PC-3 (cell line): ENCODE measurements around the gene EBLN1. TPM values are rescaled to one million over a fixed set of nuclear protein-coding genes. Genes with fewer than 3 reads are reported as not detected.
A peak's percentile ranks its signal among the peaks of the same experiment; 100 is the strongest.

Source experiments
- ATAC-seq: fragments of 200-7000 bp; cut with Tn5 transposase; 2 replicates; pipeline ENCODE4 v1.9.1; 2020; ENCODE audit warnings: mild to moderate bottlenecking, moderate library complexity
- BruUV-seq: library from RNA; stranded (reverse); fragments of 400-500 nt; replicated peaks from 2 replicates; lab custom pipeline; 2021; lab: Mats Ljungman, UMichigan
- CTCF ChIA-PET: fragments of 300-600 bp; sonication (Branson Sonifier 250); formaldehyde crosslinking; loops from one replicate; lab custom pipeline; 2022; ENCODE audit warnings: antibody characterized with exemption; lab: Charles Lee
- POLR2A ChIA-PET: fragments of 300-600 bp; sonication (Branson Sonifier 250); formaldehyde crosslinking; loops from one replicate; lab custom pipeline; 2022; ENCODE audit warnings: antibody characterized with exemption; ENCODE audit not compliant: unreplicated experiment; lab: Charles Lee
- DNase-seq: peaks from one replicate; pipeline ENCODE4 v3.0.0-alpha.2; 2015
- H2AFZ ChIP-seq: fragments of 300-600 bp; sonication (generic); 2 replicates; pipeline ENCODE4 v1.6.0; 2016; ENCODE audit warnings: antibody characterized with exemption, low read length
- H3F3A ChIP-seq: fragments of 300-600 bp; sonication (generic); one replicate; pipeline ENCODE4 v1.6.0; 2017; ENCODE audit warnings: antibody characterized with exemption, low read length, control low read depth, mild to moderate bottlenecking; ENCODE audit not compliant: unreplicated experiment
- H3K27ac ChIP-seq: fragments of 300-600 bp; sonication (generic); 2 replicates; pipeline ENCODE4 v1.5.1; 2016; ENCODE audit warnings: mild to moderate bottlenecking, low read length
- H3K27me3 ChIP-seq: fragments of 300-600 bp; sonication (generic); 2 replicates; pipeline ENCODE4 v1.6.1; 2016; ENCODE audit warnings: low read length, mixed read lengths
- H3K36me3 ChIP-seq: fragments of 300-600 bp; sonication (generic); 2 replicates; pipeline ENCODE4 v1.6.1; 2016; ENCODE audit warnings: low read depth, mixed run types, low read length, mixed read lengths
- H3K4me1 ChIP-seq: fragments of 300-600 bp; sonication (generic); 2 replicates; pipeline ENCODE4 v1.5.1; 2016; ENCODE audit warnings: low read length; ENCODE audit not compliant: insufficient read depth
- H3K4me2 ChIP-seq: fragments of 300-600 bp; sonication (generic); 2 replicates; pipeline ENCODE4 v1.6.0; 2016; ENCODE audit warnings: low read length
- H3K4me3 ChIP-seq: fragments of 300-600 bp; sonication (generic); 2 replicates; pipeline ENCODE4 v1.5.1; 2016; ENCODE audit warnings: mild to moderate bottlenecking, low read length, mixed read lengths
- H3K79me2 ChIP-seq: fragments of 300-600 bp; sonication (generic); 2 replicates; pipeline ENCODE4 v1.6.1; 2017; ENCODE audit warnings: low read length, mixed read lengths
- H3K9ac ChIP-seq: fragments of 300-600 bp; sonication (generic); 2 replicates; pipeline ENCODE4 v1.6.0; 2016; ENCODE audit warnings: mild to moderate bottlenecking, low read length
- H3K9me2 ChIP-seq: fragments of 300-600 bp; sonication (generic); replicated peaks from 2 replicates; pipeline ENCODE4 v1.6.1; 2016; ENCODE audit warnings: mixed run types, low read length, mixed read lengths
- H3K9me3 ChIP-seq: fragments of 300-600 bp; sonication (generic); 2 replicates; pipeline ENCODE4 v1.6.1; 2016; ENCODE audit warnings: low read length, mixed read lengths
- H4K20me1 ChIP-seq: fragments of 300-600 bp; sonication (generic); 2 replicates; pipeline ENCODE4 v1.6.1; 2016; ENCODE audit warnings: low read length, mixed read lengths
- EZH2 ChIP-seq: fragments of 300-600 bp; sonication (generic); IDR thresholded peaks from one replicate; pipeline ENCODE4 v1.6.1; 2017; ENCODE audit warnings: antibody characterized with exemption, mild to moderate bottlenecking, low read length; ENCODE audit not compliant: unreplicated experiment
- EZH2phosphoT487 ChIP-seq: fragments of 300-600 bp; sonication (generic); IDR thresholded peaks from 2 replicates; pipeline ENCODE4 v1.6.1; 2018; ENCODE audit warnings: mild to moderate bottlenecking, antibody characterized with exemption, low read length, borderline replicate concordance
- intact Hi-C: fragments of 100-400 bp; cut with micrococcal nuclease; formaldehyde crosslinking; loops from 2 replicates; pipeline ENCODE4 v1.9.0; 2023
- total RNA-seq: library from RNA; depleted of rRNA; stranded (reverse); fragments of >200 nt; gene quantifications from 2 replicates; pipeline ENCODE4 v1.2.3, GENCODE V29; 2014
- TF ChIP-seq, protein P1 (sequence below): fragments of 300-600 bp; sonication (generic); conservative IDR thresholded peaks from 2 replicates; pipeline ENCODE4 v1.5.1; 2017; ENCODE audit warnings: antibody characterized with exemption, low read depth, mild to moderate bottlenecking, low read length

EBLN1 gene
- total RNA-seq, 1 experiment from 2014 or later, result not detected

GRCh38 chr10:22244001-22244400 lies 26.2 kb upstream of the EBLN1 start:
- peak overlapping the region; percentile 99 for H3K27ac ChIP-seq
- no peaks in the 10 kb centered on the region for H3K79me2 ChIP-seq
- H3K9me2 ChIP-seq, result no peaks in the 10 kb centered on the region
- peaks cover 6% of the 10 kb centered on the region for H3F3A ChIP-seq
- POLR2A ChIA-PET, result interaction anchor here (0.6 kb wide), 1 partner anchor 73 kb away, joined by 3 read pairs; no protein-coding TSS in a partner anchor
- H3K9me3 ChIP-seq, result no peaks in the 10 kb centered on the region
- peak overlapping the region; percentile 25; the same call in 1 of the 2 replicates for H3K4me3 ChIP-seq
- H3K9ac ChIP-seq, result peak overlapping the region; percentile 68
- H3K27me3 ChIP-seq, result no peaks in the 10 kb centered on the region
- DNase-seq (no peak), ATAC-seq (no peak)
- CTCF ChIA-PET, result no interaction called here
- H4K20me1 ChIP-seq, result no peaks in the 10 kb centered on the region
- H2AFZ ChIP-seq, result no peak overlapping the region
- peak overlapping the region; percentile 58 for H3K4me2 ChIP-seq
- BruUV-seq, result no TSS peak
- no peak for TF ChIP-seq EZH2phosphoT487
- TF ChIP-seq, protein P1, sequence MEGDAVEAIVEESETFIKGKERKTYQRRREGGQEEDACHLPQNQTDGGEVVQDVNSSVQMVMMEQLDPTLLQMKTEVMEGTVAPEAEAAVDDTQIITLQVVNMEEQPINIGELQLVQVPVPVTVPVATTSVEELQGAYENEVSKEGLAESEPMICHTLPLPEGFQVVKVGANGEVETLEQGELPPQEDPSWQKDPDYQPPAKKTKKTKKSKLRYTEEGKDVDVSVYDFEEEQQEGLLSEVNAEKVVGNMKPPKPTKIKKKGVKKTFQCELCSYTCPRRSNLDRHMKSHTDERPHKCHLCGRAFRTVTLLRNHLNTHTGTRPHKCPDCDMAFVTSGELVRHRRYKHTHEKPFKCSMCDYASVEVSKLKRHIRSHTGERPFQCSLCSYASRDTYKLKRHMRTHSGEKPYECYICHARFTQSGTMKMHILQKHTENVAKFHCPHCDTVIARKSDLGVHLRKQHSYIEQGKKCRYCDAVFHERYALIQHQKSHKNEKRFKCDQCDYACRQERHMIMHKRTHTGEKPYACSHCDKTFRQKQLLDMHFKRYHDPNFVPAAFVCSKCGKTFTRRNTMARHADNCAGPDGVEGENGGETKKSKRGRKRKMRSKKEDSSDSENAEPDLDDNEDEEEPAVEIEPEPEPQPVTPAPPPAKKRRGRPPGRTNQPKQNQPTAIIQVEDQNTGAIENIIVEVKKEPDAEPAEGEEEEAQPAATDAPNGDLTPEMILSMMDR, result peak; percentile 49
- no peaks in the 10 kb centered on the region for H3K36me3 ChIP-seq
- H3K4me1 ChIP-seq, result peaks cover 61% of the 10 kb centered on the region
- intact Hi-C loops, result loop anchor here (5.0 kb wide), 1 partner anchor 157 kb away; no protein-coding TSS in a partner anchor

GRCh38 chr10:22243321-22243720 lies 25.5 kb upstream of the EBLN1 start:
- Histone ChIP-seq H3K79me2 (no peaks in the 10 kb centered on the region), H3K9me3 (no peaks in the 10 kb centered on the region), H3K4me1 (peaks cover 56% of the 10 kb centered on the region), H3K4me3 (peak overlapping the region; percentile 25; the same call in 1 of the 2 replicates), H3K9ac (peak overlapping the region; percentile 68), H3F3A (peaks cover 6% of the 10 kb centered on the region), H3K27me3 (no peaks in the 10 kb centered on the region), H3K27ac (peak overlapping the region; percentile 99), H3K4me2 (peak overlapping the region; percentile 58), H3K9me2 (no peaks in the 10 kb centered on the region), H4K20me1 (no peaks in the 10 kb centered on the region), H3K36me3 (no peaks in the 10 kb centered on the region), H2AFZ (no peak overlapping the region)
- DNase-seq, result peak; percentile 90
- peak; percentile 37 for ATAC-seq
- intact Hi-C loops, result loop anchor here (5.0 kb wide), 1 partner anchor 156 kb away; no protein-coding TSS in a partner anchor
- no TSS peak for BruUV-seq
- POLR2A ChIA-PET, result interaction anchor here (0.6 kb wide), 1 partner anchor 74 kb away, joined by 3 read pairs; no protein-coding TSS in a partner anchor
- CTCF ChIA-PET, result no interaction called here
- TF ChIP-seq EZH2, result no peak
- TF ChIP-seq, protein P1, result no peak
- no peak for TF ChIP-seq EZH2phosphoT487

- ATAC-seq, result no peak
- Histone ChIP-seq H3K79me2 (no peaks in the 10 kb centered on the region), H3K27me3 (no peaks in the 10 kb centered on the region), H3K27ac (peak overlapping the region; percentile 86), H3K4me3 (peak overlapping the region; percentile 99), H3F3A (no peaks in the 10 kb centered on the region), H2AFZ (peak overlapping the region; percentile 93), H3K9ac (0 out of 2 replicates have a peak overlapping the region, but pooled peaks have one; percentile 88), H3K4me1 (peaks cover 14% of the 10 kb centered on the region), H3K9me2 (no peaks in the 10 kb centered on the region), H3K36me3 (no peaks in the 10 kb centered on the region), H3K9me3 (no peaks in the 10 kb centered on the region), H3K4me2 (peak overlapping the region; percentile 96), H4K20me1 (no peaks in the 10 kb centered on the region)
- DNase-seq, result no peak
- CTCF ChIA-PET, result interaction anchor here (0.5 kb wide), 1 partner anchor 203 kb away, joined by 4 read pairs; no protein-coding TSS in a partner anchor
- no TSS peak for BruUV-seq
- TF ChIP-seq, protein P1, result no peak
- TF ChIP-seq EZH2phosphoT487 (no peak), EZH2 (no peak)
- POLR2A ChIA-PET, result interaction anchor here (0.7 kb wide), 1 partner anchor 84 kb away, joined by 3 read pairs; no protein-coding TSS in a partner anchor
- intact Hi-C loops, result loop anchor here (2.0 kb wide), 1 partner anchor 228 kb away; the partner anchor contains the start of gene DNAJC1
Observed at GRCh38 chr10:22231260-22231659, 13.4 kb upstream of the EBLN1 start.
